Uterus (tissue), 2 donors: ENCODE data around the gene CHCHD2.

Experiments used
- CTCF ChIP-seq, 4 experiments: fragments of 200-600 bp in 2 of 4; fragments of 450-650 bp in 2 of 4; sonication (generic) in 2 of 4; IDR thresholded peaks; one replicate each; pipeline ENCODE4 v1.5.1; 2016 to 2019; ENCODE audit warnings: antibody characterized with exemption in 4 of 4, mild to moderate bottlenecking in 2 of 4, moderate library complexity in 1 of 4
- POLR2A ChIP-seq, 2 donors: fragments of 450-650 bp; IDR thresholded peaks; one replicate each; pipeline ENCODE4 v1.6.1; 2016; ENCODE audit warnings: antibody characterized with exemption in 2 of 2, mild to moderate bottlenecking in 1 of 2, moderate library complexity in 1 of 2

DNA sequence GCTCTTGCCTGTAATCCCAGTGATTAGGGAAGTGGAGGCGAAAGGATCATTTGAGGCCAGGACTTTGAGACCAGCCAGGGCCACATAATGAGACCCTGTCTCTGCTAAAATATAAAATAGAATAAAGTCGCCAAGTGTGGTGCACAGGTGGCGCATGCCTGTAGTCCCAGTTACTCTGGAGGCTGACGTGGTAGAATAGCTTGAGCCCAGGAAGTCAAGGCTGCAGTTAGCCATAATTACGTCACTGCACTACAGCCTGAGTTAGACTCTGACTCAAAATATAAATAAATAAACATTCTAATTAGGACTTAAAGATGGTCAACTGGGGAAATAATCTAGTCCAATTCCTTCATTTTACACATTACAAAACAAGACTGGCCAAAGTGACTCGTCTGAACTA is 768 bp downstream of the CHCHD2 start:
- TF ChIP-seq CTCF (IDR thresholded peaks at IDR 0.05) = no peak
- TF ChIP-seq POLR2A (IDR thresholded peaks at IDR 0.05) = no peak
